Fibroblast of gingiva (primary cell): ENCODE measurements around the gene SYTL3.
"Not testable (repeated sequence)": the region's sequence is repeated elsewhere in the genome, so short reads cannot be mapped to it uniquely, and the experiment has no call there.

Experiments used
- DNase-seq: peaks from one replicate; pipeline ENCODE4 v3.0.0-alpha.2; 2011; ENCODE audit warnings: low read depth

SYTL3 gene

DNA sequence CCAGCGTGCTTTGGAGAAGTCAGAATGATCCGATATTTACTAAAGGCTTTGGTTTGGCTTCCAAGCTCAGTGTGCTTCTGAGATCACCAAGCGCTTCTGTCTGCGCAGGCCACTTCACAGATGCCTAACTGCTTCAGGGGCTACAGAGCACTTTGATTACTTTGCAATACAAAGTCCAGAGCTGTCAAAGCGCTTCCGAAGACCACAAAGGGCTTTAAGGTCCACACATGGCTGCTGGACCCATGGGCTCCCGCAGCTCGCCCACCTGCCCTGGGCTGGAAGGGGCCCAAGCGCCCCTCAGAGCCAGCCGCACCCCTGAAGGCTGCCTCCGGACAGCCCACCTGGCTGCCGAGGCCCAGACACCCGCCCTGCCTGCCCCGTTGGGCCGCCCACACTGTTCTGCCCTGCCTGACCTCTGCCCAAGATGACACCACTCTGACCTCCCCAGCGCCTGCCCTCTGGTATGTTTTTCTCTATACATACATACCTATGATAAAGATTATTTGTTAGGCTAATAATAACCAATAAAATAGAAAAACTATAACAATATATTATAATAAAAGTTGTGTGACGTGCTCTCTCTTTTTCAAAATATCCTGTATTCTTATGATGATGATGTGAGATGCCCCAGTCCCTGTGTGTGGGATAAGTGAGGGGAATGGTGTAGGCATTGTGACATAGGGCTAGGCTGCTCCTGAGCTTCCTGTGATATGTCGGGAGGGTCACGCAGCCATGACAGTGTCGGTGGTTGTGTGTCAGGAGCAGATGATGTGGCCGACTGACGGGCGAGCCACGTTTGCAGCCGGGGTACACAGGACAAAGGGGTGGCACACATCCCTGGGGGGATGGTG is 27.9 kb upstream of the SYTL3 start:
- DNase-seq = no peak

DNA sequence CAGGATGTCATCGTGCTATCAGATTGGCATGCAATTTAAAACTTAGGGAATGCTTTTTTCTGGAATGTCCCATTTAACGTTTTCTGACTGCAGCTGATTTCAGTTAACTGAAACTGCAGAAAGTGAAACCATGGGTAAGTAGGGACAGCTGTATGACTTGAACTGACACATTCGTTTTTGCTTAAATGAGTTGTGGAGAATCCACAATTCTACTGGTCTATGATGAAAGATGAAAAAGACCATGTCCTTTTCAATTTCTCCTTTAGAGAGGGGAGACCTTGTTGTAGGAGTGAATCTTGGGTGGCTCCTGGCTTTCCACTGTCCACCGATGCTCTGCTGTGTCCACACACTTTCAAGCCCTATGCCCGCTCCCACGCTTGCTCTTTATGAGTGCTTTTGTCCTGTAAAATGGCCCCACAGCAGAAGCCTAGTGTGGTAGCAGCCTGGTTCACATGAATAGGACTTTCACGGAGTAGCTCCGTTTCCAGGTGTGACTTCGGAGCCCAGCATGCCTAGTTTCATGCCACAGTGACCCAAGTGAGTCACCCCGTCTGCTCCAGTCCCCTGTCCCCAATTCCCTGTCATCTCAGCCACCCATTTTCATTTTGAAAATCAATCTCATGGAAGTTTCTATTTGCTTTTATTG is 27.2 kb upstream of the SYTL3 start:
- DNase-seq = peak; percentile 39

DNA sequence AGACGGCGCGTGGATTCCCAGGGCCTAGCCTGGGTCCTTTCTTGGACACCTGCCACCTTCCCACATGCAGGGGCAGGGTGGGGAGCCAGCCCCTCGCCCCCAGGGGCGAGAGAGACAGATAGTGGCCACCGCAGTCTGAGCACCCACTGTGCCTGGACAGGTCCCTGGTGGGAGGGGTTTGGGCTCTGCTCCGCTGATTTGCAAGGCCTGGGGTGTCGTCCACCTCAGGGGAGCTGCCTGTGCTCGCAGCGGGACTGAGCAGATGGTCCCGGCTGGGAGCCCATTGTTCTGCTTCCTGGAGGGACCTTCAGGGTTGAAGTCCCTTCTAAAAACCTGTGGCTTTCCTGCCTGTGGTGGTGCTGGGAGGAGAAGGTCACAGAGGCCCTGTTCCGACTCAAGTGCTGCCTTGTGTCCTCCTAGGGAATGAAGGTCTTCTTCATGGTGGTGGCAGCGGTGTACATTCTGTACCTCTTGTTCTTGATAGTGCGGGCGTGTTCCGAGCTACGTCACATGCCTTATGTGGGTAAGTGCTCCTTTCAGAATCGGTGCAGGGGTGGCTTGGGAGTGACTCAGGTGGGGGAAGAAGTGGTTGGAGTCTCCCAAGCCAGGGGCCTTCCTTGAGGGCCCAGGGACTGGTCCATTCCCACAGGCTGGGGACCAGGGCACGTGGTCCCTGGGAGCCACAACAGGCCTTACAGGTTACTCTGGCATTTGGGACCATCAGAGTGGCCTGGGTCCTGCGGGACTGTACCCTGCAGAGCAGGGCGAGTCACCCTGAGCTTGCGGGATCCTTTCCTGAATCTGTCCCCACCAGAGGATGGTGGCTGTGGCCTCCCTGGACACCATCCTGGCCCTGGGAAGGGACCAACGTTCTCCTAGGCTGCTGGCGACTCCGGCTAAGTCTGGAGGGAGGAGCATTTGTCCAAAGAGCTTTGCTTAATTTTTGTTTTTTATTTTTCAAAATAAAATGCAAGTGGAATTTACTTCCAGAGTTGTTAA is 24.9 kb upstream of the SYTL3 start:
- DNase-seq = no peak

DNA sequence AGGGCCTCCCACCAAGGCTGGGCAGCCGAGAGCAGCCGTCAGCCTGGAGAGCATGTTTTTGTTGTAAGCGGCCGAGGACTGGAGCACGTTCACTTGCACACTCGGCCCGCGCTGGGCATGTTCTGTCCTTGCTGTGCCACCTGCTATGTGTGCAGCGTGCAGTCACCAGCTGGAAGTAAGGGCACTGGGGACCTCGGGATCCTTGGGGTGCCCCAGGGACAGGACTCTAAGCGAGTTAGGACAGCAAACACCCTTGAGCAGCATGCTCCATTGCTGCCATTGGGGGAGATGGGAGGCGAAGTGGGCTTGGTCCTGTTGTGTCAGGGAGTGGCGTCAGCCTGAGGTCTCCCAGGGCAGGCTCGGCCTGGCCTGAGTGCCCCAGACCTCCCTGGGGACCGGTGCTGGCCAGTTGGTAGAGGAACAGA is 24.0 kb upstream of the SYTL3 start:
- DNase-seq = peak; percentile 29

DNA sequence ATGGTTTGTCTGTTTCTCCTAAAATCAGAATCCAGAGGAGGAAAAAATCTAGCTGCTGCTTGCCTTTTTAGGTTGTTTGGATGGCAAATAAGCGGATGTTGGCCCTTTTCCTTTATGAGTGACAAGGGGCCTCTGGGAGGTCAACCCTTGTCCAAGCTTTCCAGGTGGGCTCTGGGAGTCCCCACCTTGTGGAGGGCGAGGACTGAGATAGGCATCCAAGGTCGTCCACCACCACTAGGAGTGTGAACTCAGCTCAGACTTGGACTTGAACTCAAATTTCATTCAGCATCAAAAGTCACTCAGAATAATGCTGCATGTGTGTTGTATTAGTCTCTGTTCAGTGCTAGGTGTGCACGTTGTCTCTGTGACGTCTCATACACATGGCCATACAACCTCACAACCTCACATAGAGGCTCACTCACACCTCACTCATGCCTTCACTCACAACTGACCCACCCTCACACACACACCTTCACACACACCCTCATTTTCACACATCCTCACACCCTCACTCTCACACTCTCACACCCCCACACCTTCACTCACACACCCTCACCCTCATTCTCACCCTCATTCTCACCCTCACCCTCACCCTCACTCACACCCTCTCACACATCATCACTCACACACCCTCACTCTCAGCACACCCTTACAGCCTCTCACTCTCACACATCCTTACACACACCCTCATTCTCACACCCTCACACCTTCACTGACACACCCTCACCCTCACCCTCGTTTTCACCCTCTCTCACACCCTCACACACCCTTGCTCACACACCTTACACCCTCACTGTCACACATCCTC is 23.3 kb upstream of the SYTL3 start:
- DNase-seq = no peak

DNA sequence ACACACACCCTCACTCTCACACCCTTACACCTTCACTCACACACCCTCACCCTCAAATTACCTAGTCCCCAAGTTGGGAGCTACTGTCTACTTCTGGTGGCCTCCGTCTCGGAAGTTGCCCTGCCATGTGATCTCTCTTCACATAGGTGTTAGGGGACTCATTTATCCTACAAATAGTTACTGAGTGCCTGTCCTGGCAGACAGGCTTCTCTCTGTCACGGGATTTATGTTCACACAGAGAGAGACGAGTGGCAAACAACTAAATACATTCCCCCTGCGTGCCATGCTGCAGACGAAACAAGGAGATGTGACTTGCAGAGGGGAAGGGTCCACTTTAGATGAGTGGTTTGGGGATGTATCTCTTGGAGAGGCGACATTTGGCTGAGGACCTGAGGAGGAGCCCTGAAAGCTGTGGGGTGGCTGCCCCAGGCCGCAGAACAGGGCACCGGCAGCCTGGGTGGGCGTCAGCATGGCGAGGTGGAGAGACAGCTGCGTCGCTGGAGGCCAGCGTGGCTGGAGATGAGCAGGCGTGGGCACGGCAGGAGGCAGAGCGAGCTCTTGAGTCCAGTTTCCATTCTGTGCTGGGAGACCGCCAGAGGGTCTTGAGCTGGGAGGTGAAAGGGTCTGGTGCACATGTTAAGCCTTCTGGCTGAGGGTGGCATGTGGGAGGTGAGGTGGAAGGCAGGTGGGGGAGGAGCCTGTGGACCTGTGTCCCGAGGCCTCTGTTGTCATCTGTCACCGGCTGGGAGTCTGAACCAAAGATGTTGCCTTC is 22.5 kb upstream of the SYTL3 start:
- no peak for DNase-seq

DNA sequence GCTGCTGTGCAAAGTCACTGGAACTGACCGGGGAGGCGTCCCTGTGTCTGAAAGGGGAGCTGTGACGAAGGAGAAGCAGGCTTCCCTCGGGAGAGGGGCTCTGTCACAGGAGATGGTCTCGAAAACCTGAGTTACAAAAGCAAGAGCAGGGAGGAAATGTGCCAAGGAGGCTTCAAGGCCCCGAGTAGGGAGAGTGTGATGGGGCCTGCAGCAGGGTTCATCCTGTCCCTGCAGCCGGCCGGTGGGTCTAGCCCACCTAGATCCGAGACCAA is 22.0 kb upstream of the SYTL3 start:
- no peak for DNase-seq

DNA sequence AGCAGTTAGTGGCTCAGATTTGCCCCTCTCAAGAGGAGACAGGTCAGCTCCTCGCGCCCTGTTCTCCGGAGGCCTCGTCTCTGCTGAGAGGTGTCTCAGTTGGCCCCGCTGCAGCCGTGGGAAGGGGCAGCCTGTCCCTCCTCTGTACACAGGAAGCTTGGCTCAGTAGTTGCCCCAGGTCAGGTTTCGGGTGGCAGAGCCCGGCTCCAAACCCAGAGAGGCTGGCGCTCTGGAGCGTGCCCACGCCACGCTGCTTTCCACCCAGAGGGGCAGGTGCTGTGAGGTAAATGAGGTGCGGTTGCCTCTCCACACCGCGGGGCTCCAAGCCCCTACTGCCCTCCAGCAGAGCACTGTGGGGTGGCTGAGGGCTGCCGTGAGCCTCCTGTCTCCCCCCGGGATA is 21.3 kb upstream of the SYTL3 start:
- no peak for DNase-seq

DNA sequence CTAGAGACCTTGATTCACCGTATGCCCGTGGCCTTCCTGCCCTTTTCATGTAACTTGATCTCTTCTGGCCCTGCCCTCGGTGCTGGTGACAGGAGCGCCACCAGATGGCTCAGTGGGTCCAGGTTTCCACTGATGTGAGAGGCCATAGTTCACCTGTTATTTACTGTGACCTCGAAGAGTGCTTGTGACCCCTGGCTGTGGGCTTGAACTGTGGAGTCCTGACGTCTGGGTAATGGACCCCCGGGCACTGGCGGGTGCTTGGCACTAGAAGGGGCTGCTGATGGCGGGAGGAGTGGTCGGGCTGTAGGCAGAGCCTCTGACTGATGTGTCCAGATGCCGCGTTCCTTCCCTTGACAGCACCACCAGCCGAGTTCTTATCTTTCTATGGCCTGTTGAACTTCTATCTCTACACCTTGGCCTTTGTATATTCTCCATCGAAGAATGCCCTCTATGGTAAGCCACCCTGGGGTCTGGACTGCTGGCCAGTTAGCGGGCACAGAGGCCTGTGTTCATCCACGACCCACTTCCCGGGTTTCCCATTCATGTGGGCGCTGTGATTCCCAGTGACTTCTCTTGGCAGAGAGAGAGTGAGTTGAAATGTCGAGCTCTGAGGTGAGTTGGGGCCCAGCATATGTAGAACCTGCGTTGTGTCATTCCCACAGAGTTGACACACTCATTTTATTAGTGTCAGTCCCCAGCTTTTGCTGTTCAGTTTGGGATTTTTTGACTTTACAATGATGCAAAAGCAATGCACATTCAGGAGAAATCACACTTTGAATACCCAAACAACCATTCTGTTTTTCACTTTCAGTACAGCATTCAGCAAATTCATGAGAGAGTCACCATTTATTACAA is 20.3 kb upstream of the SYTL3 start:
- no peak for DNase-seq

DNA sequence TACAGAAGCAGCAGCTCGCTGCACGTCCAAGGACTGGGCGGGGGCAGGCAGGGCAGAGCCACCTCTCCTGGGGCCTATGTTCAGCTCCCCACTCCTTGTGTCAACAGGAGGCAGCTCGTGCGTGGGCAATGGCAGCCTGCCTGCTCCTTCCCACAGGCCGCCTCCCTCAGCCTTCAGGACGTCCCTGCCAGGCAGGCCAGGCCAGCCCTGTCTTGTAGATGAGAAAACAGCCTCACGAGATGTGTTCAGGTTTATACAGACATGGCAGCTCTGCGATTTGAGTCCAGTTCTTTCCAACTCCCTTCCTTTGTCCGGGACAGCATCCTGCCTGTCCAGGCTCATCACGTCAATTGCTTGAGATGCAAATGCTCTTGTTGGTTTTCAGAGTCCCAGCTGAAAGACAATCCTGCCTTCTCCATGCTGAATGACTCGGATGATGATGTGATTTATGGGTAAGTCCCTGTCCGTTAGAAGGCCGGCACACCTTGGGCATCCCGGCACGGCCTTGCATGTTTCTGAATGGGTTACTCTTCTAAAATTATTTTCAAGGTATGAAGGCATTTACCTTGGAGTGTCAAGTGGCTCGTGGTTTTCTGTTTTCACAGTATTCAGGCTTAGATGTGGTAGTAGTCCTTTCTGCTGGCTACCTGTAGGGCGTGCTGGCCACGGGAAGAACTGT is 18.8 kb upstream of the SYTL3 start:
- peak; percentile 49 for DNase-seq

DNA sequence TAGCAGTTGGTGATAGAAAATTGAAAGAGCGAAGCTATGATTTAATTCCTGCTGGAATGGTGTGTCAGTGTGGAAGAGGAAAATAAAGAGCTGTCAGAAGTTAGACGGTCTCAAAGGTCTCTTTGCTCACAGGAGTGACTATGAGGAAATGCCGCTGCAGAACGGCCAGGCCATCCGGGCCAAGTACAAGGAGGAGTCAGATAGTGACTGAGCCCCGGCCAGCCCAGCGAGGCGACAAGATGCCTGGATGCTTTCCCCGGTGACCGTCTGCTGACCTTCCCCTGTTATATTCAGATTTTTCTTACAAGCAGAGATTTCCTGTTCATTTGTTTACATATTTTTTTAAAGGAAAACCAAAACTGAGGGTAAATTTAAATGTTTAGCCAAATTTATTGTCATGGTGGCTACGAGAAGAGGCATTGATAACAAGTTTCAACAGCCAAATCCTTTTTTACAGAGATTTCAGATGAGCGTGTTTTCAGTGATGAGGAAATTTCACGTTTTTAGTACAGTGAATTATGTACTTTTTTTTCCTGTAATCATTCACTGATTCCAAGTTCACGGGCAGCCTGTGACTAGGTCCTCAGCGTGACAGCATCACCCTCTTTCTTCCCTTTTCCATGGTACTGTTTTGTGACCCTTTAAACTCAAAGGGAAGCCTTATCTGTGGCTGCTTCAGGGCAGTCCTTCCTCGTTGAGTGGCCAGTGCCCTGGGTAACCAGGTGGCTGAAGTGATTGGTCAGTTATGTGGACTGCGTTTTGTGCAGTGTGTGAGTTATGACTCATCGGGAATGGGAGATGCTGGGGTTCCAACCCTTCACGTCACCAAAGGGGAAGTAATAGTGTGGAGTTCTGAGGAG is 17.9 kb upstream of the SYTL3 start:
- peak; percentile 42 for DNase-seq

DNA sequence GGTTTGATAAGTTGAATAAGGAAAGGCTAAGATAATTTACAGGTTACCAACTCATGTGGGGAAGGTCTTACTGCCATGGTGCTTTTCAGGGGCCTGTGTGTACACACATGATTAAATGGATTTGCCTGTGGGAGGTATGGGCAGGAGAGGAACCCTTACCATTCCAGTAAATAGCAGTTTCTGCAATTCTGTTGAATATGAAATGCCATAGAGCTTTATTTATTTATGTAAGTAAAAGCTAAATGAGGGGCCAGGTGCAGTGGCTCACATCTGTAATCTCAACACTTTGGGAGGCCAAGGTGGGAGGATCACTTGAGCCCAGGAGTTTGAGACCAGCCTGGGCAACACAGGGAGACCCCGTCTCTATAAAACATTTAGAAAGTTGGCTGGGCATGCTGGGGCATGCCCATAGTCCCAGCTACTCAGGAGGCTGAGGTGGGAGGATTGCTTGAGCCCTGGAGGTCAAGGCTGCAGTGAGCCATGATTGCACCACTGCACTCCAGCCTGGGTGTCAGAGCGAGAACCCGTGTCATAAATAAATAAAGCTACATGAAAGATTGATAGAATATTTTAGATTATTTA is 17.2 kb upstream of the SYTL3 start:
- DNase-seq = not testable (repeated sequence)

DNA sequence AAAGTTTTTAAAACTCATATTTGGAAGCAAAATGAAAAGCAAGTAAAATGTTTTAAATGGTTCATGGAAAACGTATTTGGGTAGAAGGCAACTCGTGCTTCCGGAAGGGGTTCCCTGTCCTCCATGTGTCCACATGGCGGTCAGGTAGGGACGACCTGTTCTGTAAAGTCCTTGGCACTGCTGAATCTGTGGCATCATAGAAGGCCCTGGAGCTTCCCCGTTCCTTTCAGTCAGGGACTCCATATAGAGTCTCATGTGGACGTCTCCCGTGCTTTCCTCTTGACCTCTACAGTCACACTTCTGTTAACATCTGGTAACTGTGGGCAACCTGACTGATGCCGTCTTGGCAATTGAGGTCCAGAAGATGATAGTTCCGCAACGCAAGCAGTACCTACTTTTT is 16.7 kb upstream of the SYTL3 start:
- no peak for DNase-seq

DNA sequence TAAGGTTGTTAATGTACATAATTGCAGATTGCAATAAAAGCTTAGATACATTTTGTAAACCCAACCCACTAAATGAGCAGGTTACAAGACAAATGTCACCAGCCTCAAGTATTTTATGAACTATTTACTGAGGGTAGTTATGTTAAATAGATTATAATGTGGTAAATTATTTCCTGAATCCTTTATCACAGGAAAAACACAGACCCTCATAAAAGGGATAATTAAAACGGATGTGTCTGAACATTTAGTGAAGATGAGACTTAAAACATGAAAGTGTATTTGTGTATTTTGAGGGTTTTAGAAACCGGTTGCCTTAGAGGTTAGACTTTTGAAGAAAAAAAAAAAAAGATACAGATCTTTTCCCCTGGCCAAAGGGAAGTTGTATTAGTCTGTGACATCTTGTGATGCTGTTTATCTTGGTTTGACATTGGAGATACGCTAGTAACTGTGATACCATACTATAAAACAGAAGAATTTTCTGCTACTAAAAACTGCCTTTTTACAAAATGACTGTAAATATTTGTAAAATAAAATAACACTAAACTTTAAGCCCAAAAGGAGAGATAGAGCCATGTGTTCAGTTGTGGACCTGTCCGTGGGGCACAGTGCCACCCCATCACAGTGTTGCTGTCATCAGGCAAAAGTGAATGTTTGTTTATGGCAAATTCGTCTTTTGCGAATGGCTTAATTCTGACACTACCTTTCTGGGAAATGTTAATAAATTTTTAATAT is 15.0 kb upstream of the SYTL3 start:
- no peak for DNase-seq

DNA sequence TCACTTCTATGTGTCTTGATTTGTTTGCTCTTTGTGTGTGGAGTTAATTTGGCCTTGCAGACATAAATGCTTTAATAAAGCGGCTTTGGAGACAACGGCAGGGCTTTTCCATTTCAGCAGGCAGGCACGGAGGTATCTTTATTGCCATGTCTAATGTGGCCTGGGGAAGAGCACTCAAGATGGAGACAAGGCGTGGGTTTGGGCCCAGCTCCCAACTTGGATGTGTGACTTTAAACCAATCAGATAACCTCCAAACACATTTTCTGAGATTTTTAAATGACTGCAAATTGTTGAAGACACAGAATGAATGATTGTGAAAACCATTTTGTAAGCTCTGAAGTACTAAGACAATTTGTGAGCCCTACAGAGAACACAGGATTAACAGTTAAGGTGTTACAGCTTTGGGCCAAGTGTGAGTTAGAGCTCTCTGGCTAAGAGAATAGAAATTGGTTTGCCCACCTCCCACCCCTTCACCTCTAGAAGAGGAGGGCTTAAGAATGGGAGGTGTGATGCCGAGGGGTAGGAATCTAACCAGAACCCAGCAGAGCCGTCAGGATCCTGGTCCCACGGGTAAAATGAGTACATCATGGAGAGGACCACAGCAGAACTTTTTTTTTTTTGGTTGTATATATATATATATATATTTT is 14.3 kb upstream of the SYTL3 start:
- no peak for DNase-seq

DNA sequence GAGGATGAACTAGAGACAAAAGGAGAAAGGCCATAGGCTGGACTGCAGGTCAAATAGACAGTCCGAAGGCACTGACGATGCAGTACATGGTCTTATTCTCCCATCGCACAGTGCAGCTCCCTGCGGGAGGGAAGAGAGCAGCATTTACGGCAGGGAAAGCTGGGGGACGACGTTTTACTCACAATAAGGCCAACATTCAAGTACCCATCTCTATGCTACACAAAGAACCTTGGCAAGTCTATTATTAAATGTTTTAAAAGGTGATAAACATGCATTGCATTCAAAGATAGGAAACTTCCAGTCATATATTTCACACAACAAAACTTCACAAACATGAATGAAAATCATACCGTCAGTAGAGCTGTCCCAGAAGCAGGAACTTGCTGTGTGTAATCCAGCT is 13.1 kb upstream of the SYTL3 start:
- DNase-seq = no peak

DNA sequence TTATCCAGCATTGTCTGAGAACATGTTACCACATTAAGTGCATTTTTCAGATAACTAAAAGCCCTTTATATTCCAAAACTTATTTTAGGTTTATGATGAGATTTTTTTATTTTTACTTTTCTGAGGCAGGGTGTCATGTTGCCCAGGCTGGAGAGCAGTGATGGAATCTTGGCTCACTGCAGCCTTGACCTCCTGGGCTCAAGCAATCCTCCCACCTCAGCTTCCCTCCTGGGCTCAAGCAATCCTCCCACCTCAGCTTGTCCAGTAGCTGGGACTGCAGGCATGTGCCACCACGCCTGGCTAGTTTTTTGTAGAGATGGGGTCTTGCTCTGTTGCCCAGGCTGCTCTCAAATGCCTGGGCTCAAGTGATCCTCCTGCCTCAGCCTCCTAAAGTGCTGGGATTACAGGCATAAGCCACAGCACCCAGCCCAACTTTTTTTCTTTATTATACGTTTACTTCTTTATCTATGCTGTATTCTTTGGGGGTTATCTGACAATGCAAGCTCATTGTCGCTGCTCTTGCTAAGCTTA is 11.5 kb upstream of the SYTL3 start:
- no peak for DNase-seq
